Measurements from ENCODE around the gene PTPRG.

DNA sequence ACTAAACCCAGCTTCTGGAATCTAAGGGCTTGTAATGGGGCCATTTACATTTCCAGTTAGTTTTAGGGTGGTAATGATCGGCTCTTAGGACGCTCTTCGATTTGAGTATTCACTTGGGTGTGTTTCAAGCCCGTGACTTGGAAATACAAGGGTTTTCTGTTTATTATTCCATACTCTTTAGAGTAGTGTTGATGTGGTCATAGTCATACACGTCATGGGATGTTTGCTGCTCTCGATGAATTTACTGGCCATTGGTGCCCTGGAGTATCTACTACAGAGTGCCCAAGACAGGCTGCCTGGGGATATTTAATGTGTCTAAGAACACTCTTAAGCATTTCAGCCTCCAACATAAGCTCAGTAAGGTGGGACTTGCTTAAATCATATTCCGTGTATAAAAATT is 64.1 kb downstream of the PTPRG start:
- TF ChIP-seq, protein P1, sequence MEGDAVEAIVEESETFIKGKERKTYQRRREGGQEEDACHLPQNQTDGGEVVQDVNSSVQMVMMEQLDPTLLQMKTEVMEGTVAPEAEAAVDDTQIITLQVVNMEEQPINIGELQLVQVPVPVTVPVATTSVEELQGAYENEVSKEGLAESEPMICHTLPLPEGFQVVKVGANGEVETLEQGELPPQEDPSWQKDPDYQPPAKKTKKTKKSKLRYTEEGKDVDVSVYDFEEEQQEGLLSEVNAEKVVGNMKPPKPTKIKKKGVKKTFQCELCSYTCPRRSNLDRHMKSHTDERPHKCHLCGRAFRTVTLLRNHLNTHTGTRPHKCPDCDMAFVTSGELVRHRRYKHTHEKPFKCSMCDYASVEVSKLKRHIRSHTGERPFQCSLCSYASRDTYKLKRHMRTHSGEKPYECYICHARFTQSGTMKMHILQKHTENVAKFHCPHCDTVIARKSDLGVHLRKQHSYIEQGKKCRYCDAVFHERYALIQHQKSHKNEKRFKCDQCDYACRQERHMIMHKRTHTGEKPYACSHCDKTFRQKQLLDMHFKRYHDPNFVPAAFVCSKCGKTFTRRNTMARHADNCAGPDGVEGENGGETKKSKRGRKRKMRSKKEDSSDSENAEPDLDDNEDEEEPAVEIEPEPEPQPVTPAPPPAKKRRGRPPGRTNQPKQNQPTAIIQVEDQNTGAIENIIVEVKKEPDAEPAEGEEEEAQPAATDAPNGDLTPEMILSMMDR (conservative IDR thresholded peaks at IDR 0.05; ENCODE audit: low read length) = no peak
- TF ChIP-seq EZH2phosphoT487 (IDR thresholded peaks at IDR 0.05; ENCODE audit: borderline replicate concordance, low read depth, low read length) = no peak
